Breast epithelium (tissue), 3 donors: ENCODE measurements around the gene CHD1L.

Experiments used
- CTCF ChIP-seq, 3 donors: fragments of 450-650 bp; IDR thresholded peaks; one replicate each; pipeline ENCODE4 v1.5.1; 2016 to 2017; ENCODE audit warnings: antibody characterized with exemption in 3 of 3, mild to moderate bottlenecking in 3 of 3, moderate library complexity in 3 of 3
- POLR2A ChIP-seq: fragments of 450-650 bp; IDR thresholded peaks from one replicate; pipeline ENCODE4 v1.6.1; 2016; ENCODE audit warnings: antibody characterized with exemption, mild to moderate bottlenecking, moderate library complexity

GRCh38 chr1:147211577-147211976 is 30.9 kb upstream of the CHD1L start:
- TF ChIP-seq CTCF (IDR thresholded peaks at IDR 0.05) (no peak), POLR2A (no peak)
